Hepatocyte (in vitro differentiated cells): ENCODE data around the gene ACTG1. TPM values are rescaled to one million over a fixed set of nuclear protein-coding genes. Genes with fewer than 3 reads are reported as not detected.

Experiments
- DNase-seq: peaks from one replicate; pipeline ENCODE4 v3.0.0-alpha.2; 2016; ENCODE audit warnings: low spot score
- H2AFZ ChIP-seq: fragments of 200-600 bp; sonication (generic); 2 replicates; pipeline ENCODE4 v1.6.0; 2016; ENCODE audit warnings: antibody characterized with exemption, mild to moderate bottlenecking
- H3K27ac ChIP-seq: fragments of 200-600 bp; sonication (generic); 2 replicates; pipeline ENCODE4 v1.5.1; 2016; ENCODE audit warnings: mild to moderate bottlenecking
- H3K27me3 ChIP-seq: fragments of 200-600 bp; sonication (generic); 2 replicates; pipeline ENCODE4 v1.6.1; 2016
- H3K36me3 ChIP-seq: fragments of 200-600 bp; sonication (generic); replicated peaks from 2 replicates; pipeline ENCODE4 v1.5.1; 2016; ENCODE audit warnings: low read depth; ENCODE audit not compliant: insufficient read depth
- H3K4me1 ChIP-seq: fragments of 200-600 bp; sonication (generic); 2 replicates; pipeline ENCODE4 v1.5.1; 2016; ENCODE audit warnings: mild to moderate bottlenecking, moderate library complexity; ENCODE audit not compliant: insufficient read depth
- H3K4me2 ChIP-seq: fragments of 200-600 bp; sonication (generic); 2 replicates; pipeline ENCODE4 v1.6.0; 2016
- H3K4me3 ChIP-seq: fragments of 200-600 bp; sonication (generic); 2 replicates; pipeline ENCODE4 v1.5.1; 2016; ENCODE audit warnings: mild to moderate bottlenecking
- H3K79me2 ChIP-seq: fragments of 200-600 bp; sonication (generic); 2 replicates; pipeline ENCODE4 v1.6.0; 2017; ENCODE audit warnings: mild to moderate bottlenecking
- H3K9me2 ChIP-seq: fragments of 200-600 bp; sonication (generic); replicated peaks from 2 replicates; pipeline ENCODE4 v1.6.0; 2017; ENCODE audit warnings: mild to moderate bottlenecking; ENCODE audit not compliant: insufficient read depth
- H3K9me3 ChIP-seq: fragments of 200-600 bp; sonication (generic); 2 replicates; pipeline ENCODE4 v1.5.1; 2016; ENCODE audit warnings: low read depth, mild to moderate bottlenecking
- H4K20me1 ChIP-seq: fragments of 200-600 bp; sonication (generic); 2 replicates; pipeline ENCODE4 v1.6.0; 2016; ENCODE audit warnings: mild to moderate bottlenecking; ENCODE audit not compliant: insufficient read depth, poor library complexity, severe bottlenecking
- CTCF ChIP-seq: fragments of 200-600 bp; sonication (generic); IDR thresholded peaks from 2 replicates; pipeline ENCODE4 v1.5.1; 2016; ENCODE audit warnings: antibody characterized with exemption, mild to moderate bottlenecking; ENCODE audit not compliant: poor library complexity
- EZH2 ChIP-seq: fragments of 200-600 bp; sonication (generic); IDR thresholded peaks from 2 replicates; pipeline ENCODE4 v1.6.1; 2016; ENCODE audit warnings: antibody characterized with exemption, mild to moderate bottlenecking, borderline replicate concordance
- EZH2phosphoT487 ChIP-seq: fragments of 200-600 bp; sonication (generic); IDR thresholded peaks from one replicate; pipeline ENCODE4 v1.6.1; 2018; ENCODE audit warnings: antibody characterized with exemption, mild to moderate bottlenecking, low read depth, moderate library complexity; ENCODE audit not compliant: unreplicated experiment, severe bottlenecking
- WGBS: methylation state at CpG from one replicate; pipeline ENCODE4 v1.1.6; 2016; ENCODE audit warnings: low lambda C conversion rate; ENCODE audit errors: missing lambda C conversion rate; 5-methylcytosine and 5-hydroxymethylcytosine counted together
- polyA plus RNA-seq: library from polyadenylated mRNA; unstranded; fragments of >200 nt; fragmentation: Nextera tagmentation; extraction: Ambion mirVana; gene quantifications from 2 replicates; pipeline ENCODE4 v1.2.1, GENCODE V29; 2016
- total RNA-seq: library from RNA; depleted of rRNA; stranded (reverse); fragments of >200 nt; gene quantifications from 2 replicates; pipeline ENCODE4 v1.2.3, GENCODE V29; 2014

ACTG1 gene
- total and polyA plus RNA-seq, 2 experiments from 2014 or later, result 2,832 to 3,298 TPM

- peak overlapping the region; percentile 100 for H3K4me2 ChIP-seq
- 90% methylated on average over 4 of the region's 4 CpGs for WGBS
- no peaks in the 10 kb centered on the region for H3K9me2 ChIP-seq
- H3K79me2 ChIP-seq, result peaks cover 49% of the 10 kb centered on the region
- H3K4me3 ChIP-seq, result no peak overlapping the region
- DNase-seq, result no peak
- peaks cover 27% of the 10 kb centered on the region for H4K20me1 ChIP-seq
- peak overlapping the region; percentile 100 for H3K27ac ChIP-seq
- H3K36me3 ChIP-seq, result no peaks in the 10 kb centered on the region
- no peaks in the 10 kb centered on the region for H3K9me3 ChIP-seq
- H3K4me1 ChIP-seq, result peaks cover 51% of the 10 kb centered on the region
- no peak overlapping the region for H2AFZ ChIP-seq
- no peak for TF ChIP-seq CTCF
- TF ChIP-seq EZH2phosphoT487, result no peak
- TF ChIP-seq EZH2, result no peak
- H3K27me3 ChIP-seq, result peaks cover 4% of the 10 kb centered on the region
Observed at GRCh38 chr17:81516439-81516838, 3.8 kb upstream of the ACTG1 start.

- Histone ChIP-seq H3K4me2 (peak overlapping the region; percentile 100), H3K9me3 (no peaks in the 10 kb centered on the region), H3K27me3 (peaks cover 4% of the 10 kb centered on the region), H3K9me2 (no peaks in the 10 kb centered on the region), H3K79me2 (peaks cover 57% of the 10 kb centered on the region), H3K27ac (peak overlapping the region; percentile 100), H3K4me1 (peaks cover 51% of the 10 kb centered on the region), H3K4me3 (peak overlapping the region; percentile 33), H4K20me1 (peaks cover 36% of the 10 kb centered on the region), H2AFZ (no peak overlapping the region), H3K36me3 (peaks cover 1% of the 10 kb centered on the region)
- no peak for DNase-seq
- 69% methylated on average over 19 of the region's 19 CpGs for WGBS
- TF ChIP-seq CTCF (no peak), EZH2 (no peak), EZH2phosphoT487 (no peak)
Observed at GRCh38 chr17:81515530-81516041, 3.0 kb upstream of the ACTG1 start.

GRCh38 chr17:81514739-81515529 lies 2.3 kb upstream of the ACTG1 start:
- TF ChIP-seq CTCF, result no peak
- Histone ChIP-seq H3K79me2 (peaks cover 64% of the 10 kb centered on the region), H3K27ac (peak overlapping the region; percentile 100), H3K27me3 (peaks cover 4% of the 10 kb centered on the region), H3K9me2 (no peaks in the 10 kb centered on the region), H3K4me2 (peak overlapping the region; percentile 100), H3K4me3 (peak overlapping the region; percentile 83), H3K4me1 (peaks cover 46% of the 10 kb centered on the region), H2AFZ (no peak overlapping the region), H4K20me1 (peaks cover 42% of the 10 kb centered on the region), H3K9me3 (no peaks in the 10 kb centered on the region), H3K36me3 (peaks cover 8% of the 10 kb centered on the region)
- peak; percentile 93 for DNase-seq
- 2% methylated on average over 21 of the region's 82 CpGs for WGBS
